Measurements from ENCODE around the gene UBAP1L. TPM values are rescaled to one million over a fixed set of nuclear protein-coding genes. Genes with fewer than 3 reads are reported as not detected.

UBAP1L gene
- total RNA-seq, 1 donor from 2014 or later = 1.8 TPM

GRCh38 chr15:65132878-65133547 lies 18.0 kb upstream of the UBAP1L start:
- peak overlapping the region; percentile 92 for H3K4me3 Mint-ChIP-seq (ENCODE audit: unreplicated experiment)
- Histone ChIP-seq H2AFZ (ENCODE audit: low read depth, low read length) (peak overlapping the region; percentile 82), H3K4me3 (ENCODE audit: insufficient read depth, low read depth, low read length) (peak overlapping the region; percentile 81), H3K4me1 (ENCODE audit: insufficient read depth, low read length) (no peaks in the 10 kb centered on the region), H3K27me3 (ENCODE audit: insufficient read depth, low read length) (no peaks in the 10 kb centered on the region), H4K20me1 (ENCODE audit: insufficient read depth, low read length) (peaks cover 29% of the 10 kb centered on the region), H3K4me2 (ENCODE audit: low read length) (peak overlapping the region; percentile 95), H3K9ac (ENCODE audit: low read length) (peak overlapping the region; percentile 85), H3K27ac (ENCODE audit: low read depth, low read length) (peak overlapping the region; percentile 64), H3K9me3 (ENCODE audit: insufficient read depth, low read depth, low read length) (no peaks in the 10 kb centered on the region), H3K79me2 (ENCODE audit: insufficient read depth, low read length) (peaks cover 40% of the 10 kb centered on the region), H3K36me3 (ENCODE audit: insufficient read depth, low read length) (peaks cover 14% of the 10 kb centered on the region)
- peak; percentile 51 for DNase-seq (ENCODE audit: low read depth)
- no peak for FAIRE-seq
- peaks cover 16% of the 10 kb centered on the region for H3K36me3 Mint-ChIP-seq (ENCODE audit: low read depth, unreplicated experiment)
- H3K27me3 Mint-ChIP-seq (ENCODE audit: low read depth, unreplicated experiment) = no peaks in the 10 kb centered on the region
- H3K9me3 Mint-ChIP-seq (ENCODE audit: unreplicated experiment) = peaks cover 17% of the 10 kb centered on the region
- H3K27ac Mint-ChIP-seq (ENCODE audit: unreplicated experiment) = peak overlapping the region; percentile 47
- peaks cover 4% of the 10 kb centered on the region for H3K4me1 Mint-ChIP-seq (ENCODE audit: low read depth, unreplicated experiment)
- TF ChIP-seq EZH2 (IDR thresholded peaks at IDR 0.05; ENCODE audit: insufficient read depth, low read length) = no peak
- TF ChIP-seq, protein P1, sequence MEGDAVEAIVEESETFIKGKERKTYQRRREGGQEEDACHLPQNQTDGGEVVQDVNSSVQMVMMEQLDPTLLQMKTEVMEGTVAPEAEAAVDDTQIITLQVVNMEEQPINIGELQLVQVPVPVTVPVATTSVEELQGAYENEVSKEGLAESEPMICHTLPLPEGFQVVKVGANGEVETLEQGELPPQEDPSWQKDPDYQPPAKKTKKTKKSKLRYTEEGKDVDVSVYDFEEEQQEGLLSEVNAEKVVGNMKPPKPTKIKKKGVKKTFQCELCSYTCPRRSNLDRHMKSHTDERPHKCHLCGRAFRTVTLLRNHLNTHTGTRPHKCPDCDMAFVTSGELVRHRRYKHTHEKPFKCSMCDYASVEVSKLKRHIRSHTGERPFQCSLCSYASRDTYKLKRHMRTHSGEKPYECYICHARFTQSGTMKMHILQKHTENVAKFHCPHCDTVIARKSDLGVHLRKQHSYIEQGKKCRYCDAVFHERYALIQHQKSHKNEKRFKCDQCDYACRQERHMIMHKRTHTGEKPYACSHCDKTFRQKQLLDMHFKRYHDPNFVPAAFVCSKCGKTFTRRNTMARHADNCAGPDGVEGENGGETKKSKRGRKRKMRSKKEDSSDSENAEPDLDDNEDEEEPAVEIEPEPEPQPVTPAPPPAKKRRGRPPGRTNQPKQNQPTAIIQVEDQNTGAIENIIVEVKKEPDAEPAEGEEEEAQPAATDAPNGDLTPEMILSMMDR (IDR thresholded peaks at IDR 0.05; ENCODE audit: insufficient read depth, low read depth, low read length) = no peak

DNA sequence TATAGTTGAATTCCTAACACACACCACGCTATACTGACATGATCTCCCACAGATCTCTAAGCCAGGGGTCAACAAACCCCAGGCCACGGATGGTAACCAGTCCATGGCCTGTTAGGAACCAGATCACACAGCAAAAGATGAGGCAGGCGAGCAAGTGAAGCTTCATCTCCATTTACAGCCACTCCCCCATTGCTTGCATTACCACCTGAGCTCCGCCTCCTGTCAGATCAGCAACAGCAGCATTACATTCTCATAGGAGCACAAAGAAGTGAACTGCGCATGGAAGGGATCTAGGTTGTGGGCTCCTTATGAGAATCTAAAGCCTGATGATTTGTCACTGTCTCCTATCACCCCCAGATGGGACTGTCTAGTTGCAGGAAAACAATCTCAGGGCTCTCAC lies 15.9 kb upstream of the UBAP1L start:
- Histone ChIP-seq H3K4me1 (ENCODE audit: insufficient read depth, low read length) (no peaks in the 10 kb centered on the region), H3K79me2 (ENCODE audit: insufficient read depth, low read length) (peaks cover 53% of the 10 kb centered on the region), H2AFZ (ENCODE audit: low read depth, low read length) (no peak overlapping the region), H4K20me1 (ENCODE audit: insufficient read depth, low read length) (peaks cover 40% of the 10 kb centered on the region), H3K36me3 (ENCODE audit: insufficient read depth, low read length) (peaks cover 24% of the 10 kb centered on the region), H3K27ac (ENCODE audit: low read depth, low read length) (no peak overlapping the region), H3K9me3 (ENCODE audit: insufficient read depth, low read depth, low read length) (no peaks in the 10 kb centered on the region), H3K4me3 (ENCODE audit: insufficient read depth, low read depth, low read length) (no peak overlapping the region), H3K27me3 (ENCODE audit: insufficient read depth, low read length) (no peaks in the 10 kb centered on the region), H3K4me2 (ENCODE audit: low read length) (no peak overlapping the region), H3K9ac (ENCODE audit: low read length) (no peak overlapping the region)
- H3K4me3 Mint-ChIP-seq (ENCODE audit: unreplicated experiment) = peak overlapping the region; percentile 20
- peaks cover 4% of the 10 kb centered on the region for H3K9me3 Mint-ChIP-seq (ENCODE audit: unreplicated experiment)
- DNase-seq (ENCODE audit: low read depth) (no peak), FAIRE-seq (no peak)
- peaks cover 4% of the 10 kb centered on the region for H3K4me1 Mint-ChIP-seq (ENCODE audit: low read depth, unreplicated experiment)
- H3K27me3 Mint-ChIP-seq (ENCODE audit: low read depth, unreplicated experiment) = no peaks in the 10 kb centered on the region
- TF ChIP-seq, protein P1 (IDR thresholded peaks at IDR 0.05; ENCODE audit: insufficient read depth, low read depth, low read length) = no peak
- TF ChIP-seq EZH2 (IDR thresholded peaks at IDR 0.05; ENCODE audit: insufficient read depth, low read length) = no peak
- H3K36me3 Mint-ChIP-seq (ENCODE audit: low read depth, unreplicated experiment) = peaks cover 22% of the 10 kb centered on the region
- no peak overlapping the region for H3K27ac Mint-ChIP-seq (ENCODE audit: unreplicated experiment)

GRCh38 chr15:65115542-65115941 lies 542 bp upstream of the UBAP1L start:
- Histone ChIP-seq H3K4me1 (ENCODE audit: insufficient read depth, low read length) (no peaks in the 10 kb centered on the region), H3K9ac (ENCODE audit: low read length) (no peak overlapping the region), H3K4me2 (ENCODE audit: low read length) (no peak overlapping the region), H3K36me3 (ENCODE audit: insufficient read depth, low read length) (peaks cover 26% of the 10 kb centered on the region), H3K9me3 (ENCODE audit: insufficient read depth, low read depth, low read length) (no peaks in the 10 kb centered on the region), H3K27me3 (ENCODE audit: insufficient read depth, low read length) (no peaks in the 10 kb centered on the region), H2AFZ (ENCODE audit: low read depth, low read length) (no peak overlapping the region), H3K4me3 (ENCODE audit: insufficient read depth, low read depth, low read length) (no peak overlapping the region), H4K20me1 (ENCODE audit: insufficient read depth, low read length) (peaks cover 17% of the 10 kb centered on the region), H3K27ac (ENCODE audit: low read depth, low read length) (no peak overlapping the region), H3K79me2 (ENCODE audit: insufficient read depth, low read length) (no peaks in the 10 kb centered on the region)
- Mint-ChIP-seq H3K4me1 (ENCODE audit: low read depth, unreplicated experiment) (no peaks in the 10 kb centered on the region), H3K27ac (ENCODE audit: unreplicated experiment) (no peak overlapping the region), H3K9me3 (ENCODE audit: unreplicated experiment) (no peaks in the 10 kb centered on the region), H3K4me3 (ENCODE audit: unreplicated experiment) (no peak overlapping the region), H3K36me3 (ENCODE audit: low read depth, unreplicated experiment) (peaks cover 34% of the 10 kb centered on the region), H3K27me3 (ENCODE audit: low read depth, unreplicated experiment) (no peaks in the 10 kb centered on the region)
- DNase-seq (ENCODE audit: low read depth) (no peak), FAIRE-seq (no peak)
- TF ChIP-seq, protein P1 (IDR thresholded peaks at IDR 0.05; ENCODE audit: insufficient read depth, low read depth, low read length) = no peak
- TF ChIP-seq EZH2 (IDR thresholded peaks at IDR 0.05; ENCODE audit: insufficient read depth, low read length) = no peak

Data from astrocyte (in vitro differentiated cells and primary cell).